Measurements from ENCODE around the gene TRAK1.

GRCh38 chr3:42254566-42254965 lies 163.4 kb downstream of the TRAK1 start:
- TF ChIP-seq CTCF (IDR thresholded peaks at IDR 0.05) (no peak), EP300 (IDR thresholded peaks at IDR 0.05) (no peak)
